ENCODE data around the gene AQP12B. TPM values are rescaled to one million over a fixed set of nuclear protein-coding genes. Genes with fewer than 3 reads are reported as not detected.
"Not testable (repeated sequence)": the region's sequence is repeated elsewhere in the genome, so short reads cannot be mapped to it uniquely, and the experiment has no call there.

AQP12B gene
- under 1 TPM in 1 of 2 donors, not detected in 1; 0.19 TPM for total RNA-seq
- long read RNA-seq, donor 1: 0 reads
- long read RNA-seq, donor 2: 0 reads

- intact Hi-C loops (cut with DNase I): not testable (repeated sequence)
- DNase-seq (ENCODE audit: low spot score): peak; percentile 40
Measured at GRCh38 chr2:240682431-240683224, at the start of gene AQP12B. AQP12B (minus strand) TSS chr2:240682885; CDS start chr2:240682837, 48 bp downstream.

- intact Hi-C loops (cut with DNase I): no loop called here
- no peak for DNase-seq (ENCODE audit: low spot score)
Measured at GRCh38 chr2:240732184-240732583, 49.5 kb upstream of the AQP12B start.

- DNase-seq (ENCODE audit: low spot score): no peak
Measured at GRCh38 chr2:240731178-240731545, 48.5 kb upstream of the AQP12B start.

GRCh38 chr2:240730501-240731177 lies 48.0 kb upstream of the AQP12B start:
- DNase-seq (ENCODE audit: low spot score): no peak
- intact Hi-C loops (cut with DNase I): no loop called here

More at GRCh38 chr2:240731178-240731545, 48.5 kb upstream of the AQP12B start:
- intact Hi-C loops (cut with DNase I): no loop called here

GRCh38 chr2:240728827-240729226 lies 46.1 kb upstream of the AQP12B start:
- DNase-seq (ENCODE audit: low spot score): no peak
- intact Hi-C loops (cut with DNase I): loop anchor here in 1 of 2 donors (10.0 kb wide), 1 partner anchor 1254 kb away; no protein-coding TSS in a partner anchor

- intact Hi-C loops (cut with DNase I): loop anchor here in 1 of 2 donors (10.0 kb wide), 1 partner anchor 1254 kb away; no protein-coding TSS in a partner anchor
Measured at GRCh38 chr2:240728361-240728760, 45.7 kb upstream of the AQP12B start.

GRCh38 chr2:240727913-240728312 lies 45.2 kb upstream of the AQP12B start:
- DNase-seq (ENCODE audit: low spot score): no peak
- intact Hi-C loops (cut with DNase I): loop anchor here in 1 of 2 donors (10.0 kb wide), 1 partner anchor 1253 kb away; no protein-coding TSS in a partner anchor

More at GRCh38 chr2:240728361-240728760, 45.7 kb upstream of the AQP12B start:
- no peak for DNase-seq (ENCODE audit: low spot score)

GRCh38 chr2:240727439-240727838 lies 44.8 kb upstream of the AQP12B start:
- DNase-seq (ENCODE audit: low spot score): no peak
- intact Hi-C loops (cut with DNase I): loop anchor here in 1 of 2 donors (10.0 kb wide), 1 partner anchor 1253 kb away; no protein-coding TSS in a partner anchor

GRCh38 chr2:240726876-240727275 lies 44.2 kb upstream of the AQP12B start:
- intact Hi-C loops (cut with DNase I): loop anchor here in 1 of 2 donors (10.0 kb wide), 1 partner anchor 1252 kb away; no protein-coding TSS in a partner anchor
- no peak for DNase-seq (ENCODE audit: low spot score)

- DNase-seq (ENCODE audit: low spot score): no peak
- intact Hi-C loops (cut with DNase I): loop anchor here in 1 of 2 donors (10.0 kb wide), 1 partner anchor 1251 kb away; no protein-coding TSS in a partner anchor
Measured at GRCh38 chr2:240725671-240726070, 43.0 kb upstream of the AQP12B start.

- DNase-seq (ENCODE audit: low spot score): no peak
- intact Hi-C loops (cut with DNase I): loop anchor here in 1 of 2 donors (10.0 kb wide), 1 partner anchor 1250 kb away; no protein-coding TSS in a partner anchor
Measured at GRCh38 chr2:240725266-240725665, 42.6 kb upstream of the AQP12B start.

GRCh38 chr2:240724431-240724830 lies 41.7 kb upstream of the AQP12B start:
- intact Hi-C loops (cut with DNase I): loop anchor here in 1 of 2 donors (10.0 kb wide), 1 partner anchor 1250 kb away; no protein-coding TSS in a partner anchor
- DNase-seq (ENCODE audit: low spot score): no peak

- intact Hi-C loops (cut with DNase I): loop anchor here in 1 of 2 donors (10.0 kb wide), 1 partner anchor 1249 kb away; no protein-coding TSS in a partner anchor
Measured at GRCh38 chr2:240723851-240724250, 41.2 kb upstream of the AQP12B start.

GRCh38 chr2:240722796-240723735 lies 40.4 kb upstream of the AQP12B start:
- DNase-seq (ENCODE audit: low spot score): no peak
- intact Hi-C loops (cut with DNase I): loop anchor here in 1 of 2 donors (10.0 kb wide), 1 partner anchor 1248 kb away; no protein-coding TSS in a partner anchor

More at GRCh38 chr2:240723851-240724250, 41.2 kb upstream of the AQP12B start:
- DNase-seq (ENCODE audit: low spot score): no peak

GRCh38 chr2:240722376-240722775 lies 39.7 kb upstream of the AQP12B start:
- DNase-seq (ENCODE audit: low spot score): no peak
- intact Hi-C loops (cut with DNase I): loop anchor here in 1 of 2 donors (10.0 kb wide), 1 partner anchor 1248 kb away; no protein-coding TSS in a partner anchor

GRCh38 chr2:240721596-240722180 lies 39.0 kb upstream of the AQP12B start:
- intact Hi-C loops (cut with DNase I): loop anchor here in 1 of 2 donors (10.0 kb wide), 1 partner anchor 1247 kb away; no protein-coding TSS in a partner anchor
- DNase-seq (ENCODE audit: low spot score): no peak

- intact Hi-C loops (cut with DNase I): loop anchor here in 1 of 2 donors (10.0 kb wide), 1 partner anchor 1246 kb away; no protein-coding TSS in a partner anchor
- no peak for DNase-seq (ENCODE audit: low spot score)
Measured at GRCh38 chr2:240720686-240721595, 38.3 kb upstream of the AQP12B start.
